SK-N-SH treated with all-trans-retinoic acid at 6 μM for 48 hours (cell line): ENCODE measurements around the gene RNF215.
"Not testable (repeated sequence)": the region's sequence is repeated elsewhere in the genome, so short reads cannot be mapped to it uniquely, and the experiment has no call there.

ENCODE experiments used
- ATAC-seq: fragments of 200-7000 bp; cut with Tn5 transposase; 3 replicates; pipeline ENCODE4 v1.9.1; 2020; ENCODE audit warnings: mild to moderate bottlenecking, moderate library complexity
- ARNTL ChIP-seq: fragments of 450-650 bp; formaldehyde crosslinking; IDR thresholded peaks from 2 replicates; pipeline ENCODE4 v1.5.0; 2020; ENCODE audit warnings: low read depth, mild to moderate bottlenecking, moderate library complexity, borderline replicate concordance
- BACH2 ChIP-seq: fragments of 250-450 bp; sonication (Bioruptor Pico); IDR thresholded peaks from 2 replicates; pipeline ENCODE4 v1.9.0; 2021; ENCODE audit warnings: mild to moderate bottlenecking, borderline replicate concordance
- CSDC2 ChIP-seq: fragments of 250-450 bp; sonication (Bioruptor Pico); IDR thresholded peaks from 2 replicates; pipeline ENCODE4 v1.5.0; 2020; ENCODE audit warnings: mild to moderate bottlenecking, moderate library complexity
- ESRRG ChIP-seq: fragments of 250-450 bp; sonication (Bioruptor Pico); IDR thresholded peaks from 2 replicates; pipeline ENCODE4 v1.6.1; 2021; ENCODE audit warnings: mild to moderate bottlenecking
- GLIS3 ChIP-seq: fragments of 250-450 bp; sonication (Bioruptor Pico); IDR thresholded peaks from 2 replicates; pipeline ENCODE4 v1.5.0; 2020; ENCODE audit warnings: mild to moderate bottlenecking, moderate library complexity
- OSR1 ChIP-seq: fragments of 250-450 bp; sonication (Bioruptor Pico); IDR thresholded peaks from 2 replicates; pipeline ENCODE4 v1.8.0; 2022; ENCODE audit warnings: moderate library complexity, mild to moderate bottlenecking, inconsistent platforms
- PATZ1 ChIP-seq: fragments of 250-450 bp; sonication (Bioruptor Pico); IDR thresholded peaks from 2 replicates; pipeline ENCODE4 v1.8.0; 2020; ENCODE audit warnings: mild to moderate bottlenecking, moderate library complexity, borderline replicate concordance
- PPARA ChIP-seq: fragments of 250-450 bp; sonication (Bioruptor Pico); IDR thresholded peaks from 2 replicates; pipeline ENCODE4 v1.5.0; 2020; ENCODE audit warnings: mild to moderate bottlenecking, borderline replicate concordance
- SNAI2 ChIP-seq: fragments of 250-450 bp; sonication (Bioruptor Pico); IDR thresholded peaks from 2 replicates; pipeline ENCODE4 v1.5.0; 2020; ENCODE audit warnings: mild to moderate bottlenecking, moderate library complexity
- ZFP30 ChIP-seq: fragments of 450-650 bp; formaldehyde crosslinking; IDR thresholded peaks from 2 replicates; pipeline ENCODE4 v1.5.0; 2022; ENCODE audit warnings: mild to moderate bottlenecking, moderate library complexity
- ZNF565 ChIP-seq: fragments of 450-650 bp; formaldehyde crosslinking; conservative IDR thresholded peaks from 2 replicates; pipeline ENCODE4 v1.5.0; 2020; ENCODE audit warnings: low read depth, mild to moderate bottlenecking, moderate library complexity
- ZNF70 ChIP-seq: fragments of 450-650 bp; formaldehyde crosslinking; IDR thresholded peaks from 2 replicates; pipeline ENCODE4 v1.5.0; 2020; ENCODE audit warnings: mild to moderate bottlenecking, moderate library complexity
- TF ChIP-seq, protein P1 (sequence below): fragments of 250-450 bp; sonication (Bioruptor Pico); IDR thresholded peaks from 2 replicates; pipeline ENCODE4 v1.5.0; 2020; ENCODE audit warnings: mild to moderate bottlenecking, moderate library complexity
- TF ChIP-seq, protein P2 (sequence below): fragments of 250-450 bp; sonication (Bioruptor Pico); IDR thresholded peaks from 2 replicates; pipeline ENCODE4 v1.5.1; 2021; ENCODE audit warnings: mild to moderate bottlenecking, moderate library complexity
- TF ChIP-seq, protein P3 (sequence below): fragments of 250-450 bp; sonication (Bioruptor Pico); IDR thresholded peaks from 2 replicates; pipeline ENCODE4 v1.8.0; 2021; ENCODE audit warnings: low read depth, mild to moderate bottlenecking, moderate library complexity, borderline replicate concordance

Gene RNF215

GRCh38 chr22:30402028-30402765 lies 15.0 kb upstream of the RNF215 start (continued):
- no peak for TF ChIP-seq PATZ1 (CRISPR knock-in tag)
- no peak for TF ChIP-seq PPARA (CRISPR knock-in tag)
- TF ChIP-seq OSR1, result no peak
- no peak for TF ChIP-seq ARNTL (CRISPR knock-in tag)
- TF ChIP-seq ZNF70 (CRISPR knock-in tag), result no peak
- TF ChIP-seq, protein P1, sequence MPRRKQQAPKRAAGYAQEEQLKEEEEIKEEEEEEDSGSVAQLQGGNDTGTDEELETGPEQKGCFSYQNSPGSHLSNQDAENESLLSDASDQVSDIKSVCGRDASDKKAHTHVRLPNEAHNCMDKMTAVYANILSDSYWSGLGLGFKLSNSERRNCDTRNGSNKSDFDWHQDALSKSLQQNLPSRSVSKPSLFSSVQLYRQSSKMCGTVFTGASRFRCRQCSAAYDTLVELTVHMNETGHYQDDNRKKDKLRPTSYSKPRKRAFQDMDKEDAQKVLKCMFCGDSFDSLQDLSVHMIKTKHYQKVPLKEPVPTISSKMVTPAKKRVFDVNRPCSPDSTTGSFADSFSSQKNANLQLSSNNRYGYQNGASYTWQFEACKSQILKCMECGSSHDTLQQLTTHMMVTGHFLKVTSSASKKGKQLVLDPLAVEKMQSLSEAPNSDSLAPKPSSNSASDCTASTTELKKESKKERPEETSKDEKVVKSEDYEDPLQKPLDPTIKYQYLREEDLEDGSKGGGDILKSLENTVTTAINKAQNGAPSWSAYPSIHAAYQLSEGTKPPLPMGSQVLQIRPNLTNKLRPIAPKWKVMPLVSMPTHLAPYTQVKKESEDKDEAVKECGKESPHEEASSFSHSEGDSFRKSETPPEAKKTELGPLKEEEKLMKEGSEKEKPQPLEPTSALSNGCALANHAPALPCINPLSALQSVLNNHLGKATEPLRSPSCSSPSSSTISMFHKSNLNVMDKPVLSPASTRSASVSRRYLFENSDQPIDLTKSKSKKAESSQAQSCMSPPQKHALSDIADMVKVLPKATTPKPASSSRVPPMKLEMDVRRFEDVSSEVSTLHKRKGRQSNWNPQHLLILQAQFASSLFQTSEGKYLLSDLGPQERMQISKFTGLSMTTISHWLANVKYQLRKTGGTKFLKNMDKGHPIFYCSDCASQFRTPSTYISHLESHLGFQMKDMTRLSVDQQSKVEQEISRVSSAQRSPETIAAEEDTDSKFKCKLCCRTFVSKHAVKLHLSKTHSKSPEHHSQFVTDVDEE, result no peak
- TF ChIP-seq GLIS3 (CRISPR knock-in tag), result no peak
- TF ChIP-seq, protein P2, sequence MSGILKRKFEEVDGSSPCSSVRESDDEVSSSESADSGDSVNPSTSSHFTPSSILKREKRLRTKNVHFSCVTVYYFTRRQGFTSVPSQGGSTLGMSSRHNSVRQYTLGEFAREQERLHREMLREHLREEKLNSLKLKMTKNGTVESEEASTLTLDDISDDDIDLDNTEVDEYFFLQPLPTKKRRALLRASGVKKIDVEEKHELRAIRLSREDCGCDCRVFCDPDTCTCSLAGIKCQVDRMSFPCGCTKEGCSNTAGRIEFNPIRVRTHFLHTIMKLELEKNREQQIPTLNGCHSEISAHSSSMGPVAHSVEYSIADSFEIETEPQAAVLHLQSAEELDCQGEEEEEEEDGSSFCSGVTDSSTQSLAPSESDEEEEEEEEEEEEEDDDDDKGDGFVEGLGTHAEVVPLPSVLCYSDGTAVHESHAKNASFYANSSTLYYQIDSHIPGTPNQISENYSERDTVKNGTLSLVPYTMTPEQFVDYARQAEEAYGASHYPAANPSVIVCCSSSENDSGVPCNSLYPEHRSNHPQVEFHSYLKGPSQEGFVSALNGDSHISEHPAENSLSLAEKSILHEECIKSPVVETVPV (CRISPR knock-in tag), result no peak

DNA sequence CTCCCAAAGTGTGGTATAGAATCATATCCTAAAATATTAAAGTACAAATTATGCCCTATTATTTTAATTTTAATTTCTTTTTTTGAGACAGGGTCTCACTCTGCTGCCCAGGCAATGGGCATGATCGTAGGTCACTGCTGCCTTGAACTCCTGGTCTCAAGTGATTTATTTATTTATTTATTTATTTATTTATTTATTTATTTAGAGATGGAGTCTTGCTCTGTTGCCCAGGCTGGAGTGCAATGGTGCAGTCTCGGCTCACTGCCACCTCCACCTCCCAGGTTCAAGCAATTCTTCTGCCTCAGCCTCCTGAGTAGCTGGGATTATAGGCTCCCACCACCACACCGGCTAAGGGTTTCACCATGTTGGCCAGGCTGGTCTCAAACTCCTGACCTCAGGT lies 13.8 kb upstream of the RNF215 start:
- ATAC-seq, result not testable (repeated sequence)

GRCh38 chr22:30400159-30400558 lies 12.9 kb upstream of the RNF215 start:
- TF ChIP-seq ZNF565 (CRISPR knock-in tag) (no peak), ESRRG (CRISPR knock-in tag) (no peak), SNAI2 (CRISPR knock-in tag) (no peak), PATZ1 (CRISPR knock-in tag) (no peak), GLIS3 (CRISPR knock-in tag) (no peak), CSDC2 (CRISPR knock-in tag) (no peak), BACH2 (CRISPR knock-in tag) (no peak), PPARA (CRISPR knock-in tag) (no peak), ARNTL (CRISPR knock-in tag) (no peak), ZFP30 (CRISPR knock-in tag) (no peak)
- TF ChIP-seq, protein P3, sequence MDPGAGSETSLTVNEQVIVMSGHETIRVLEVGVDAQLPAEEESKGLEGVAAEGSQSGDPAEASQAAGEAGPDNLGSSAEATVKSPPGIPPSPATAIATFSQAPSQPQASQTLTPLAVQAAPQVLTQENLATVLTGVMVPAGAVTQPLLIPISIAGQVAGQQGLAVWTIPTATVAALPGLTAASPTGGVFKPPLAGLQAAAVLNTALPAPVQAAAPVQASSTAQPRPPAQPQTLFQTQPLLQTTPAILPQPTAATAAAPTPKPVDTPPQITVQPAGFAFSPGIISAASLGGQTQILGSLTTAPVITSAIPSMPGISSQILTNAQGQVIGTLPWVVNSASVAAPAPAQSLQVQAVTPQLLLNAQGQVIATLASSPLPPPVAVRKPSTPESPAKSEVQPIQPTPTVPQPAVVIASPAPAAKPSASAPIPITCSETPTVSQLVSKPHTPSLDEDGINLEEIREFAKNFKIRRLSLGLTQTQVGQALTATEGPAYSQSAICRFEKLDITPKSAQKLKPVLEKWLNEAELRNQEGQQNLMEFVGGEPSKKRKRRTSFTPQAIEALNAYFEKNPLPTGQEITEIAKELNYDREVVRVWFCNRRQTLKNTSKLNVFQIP (CRISPR knock-in tag), result no peak
- TF ChIP-seq, protein P1, result no peak
- ATAC-seq, result no peak
